GM19025 (cell line): ENCODE data around the gene DYNLT4.
"Not testable (repeated sequence)": the region's sequence is repeated elsewhere in the genome, so short reads cannot be mapped to it uniquely, and the experiment has no call there.

Experiments used
- ATAC-seq: cut with Tn5 transposase; IDR thresholded peaks from one replicate; pipeline ENCODE4 v1.9.1; 2021; ENCODE audit warnings: mild to moderate bottlenecking, low read depth, moderate library complexity; ENCODE audit not compliant: unreplicated experiment

The DYNLT4 gene

GRCh38 chr1:44806704-44807363 lies at the start of gene DYNLT4:
Gene DYNLT4 (minus strand): TSS chr1:44807351. CDS start chr1:44806668, 683 bp downstream.
- ATAC-seq = no peak

- no peak for ATAC-seq
These were observed 48.6 kb upstream of the DYNLT4 start for GRCh38 chr1:44855742-44856141.

GRCh38 chr1:44854970-44855369 lies 47.8 kb upstream of the DYNLT4 start:
- no peak for ATAC-seq

- ATAC-seq = no peak
These were observed 46.0 kb upstream of the DYNLT4 start for GRCh38 chr1:44853201-44853600.

GRCh38 chr1:44851308-44851707 lies 44.2 kb upstream of the DYNLT4 start:
- no peak for ATAC-seq

- no peak for ATAC-seq
These were observed 42.5 kb upstream of the DYNLT4 start for GRCh38 chr1:44849575-44850132.

- no peak for ATAC-seq
These were observed 41.5 kb upstream of the DYNLT4 start for GRCh38 chr1:44848456-44849181.

- no peak for ATAC-seq
These were observed 40.7 kb upstream of the DYNLT4 start for GRCh38 chr1:44847845-44848244.

- ATAC-seq = no peak
These were observed 39.8 kb upstream of the DYNLT4 start for GRCh38 chr1:44846985-44847384.

- ATAC-seq = no peak
These were observed 35.9 kb upstream of the DYNLT4 start, which contains the start of gene PTCH2 for GRCh38 chr1:44842862-44843655. Gene PTCH2 (minus strand): TSS chr1:44843253. CDS start chr1:44842932, 321 bp downstream.

GRCh38 chr1:44842486-44842861 lies 35.3 kb upstream of the DYNLT4 start:
- no peak for ATAC-seq

- no peak for ATAC-seq
These were observed 32.4 kb upstream of the DYNLT4 start for GRCh38 chr1:44839576-44839975.

- ATAC-seq = not testable (repeated sequence)
These were observed 31.1 kb upstream of the DYNLT4 start for GRCh38 chr1:44838294-44838693.

GRCh38 chr1:44835738-44836675 lies 28.9 kb upstream of the DYNLT4 start:
- no peak for ATAC-seq

GRCh38 chr1:44834328-44834727 lies 27.2 kb upstream of the DYNLT4 start:
- no peak for ATAC-seq

GRCh38 chr1:44832056-44832705 lies 25.0 kb upstream of the DYNLT4 start:
- no peak for ATAC-seq

- no peak for ATAC-seq
These were observed 24.4 kb upstream of the DYNLT4 start for GRCh38 chr1:44831516-44831915.

- no peak for ATAC-seq
These were observed 23.8 kb upstream of the DYNLT4 start for GRCh38 chr1:44830900-44831304.
